Retina (tissue), 1 donor: ENCODE results near the gene XYLT2.
A peak's percentile ranks its signal among the peaks of the same experiment; 100 is the strongest.
"Not testable (repeated sequence)": the region's sequence is repeated elsewhere in the genome, so short reads cannot be mapped to it uniquely, and the experiment has no call there.

Experiments
- DNase-seq: peaks from one replicate; pipeline ENCODE4 v3.0.0-alpha.2; 2016

The XYLT2 gene

DNA sequence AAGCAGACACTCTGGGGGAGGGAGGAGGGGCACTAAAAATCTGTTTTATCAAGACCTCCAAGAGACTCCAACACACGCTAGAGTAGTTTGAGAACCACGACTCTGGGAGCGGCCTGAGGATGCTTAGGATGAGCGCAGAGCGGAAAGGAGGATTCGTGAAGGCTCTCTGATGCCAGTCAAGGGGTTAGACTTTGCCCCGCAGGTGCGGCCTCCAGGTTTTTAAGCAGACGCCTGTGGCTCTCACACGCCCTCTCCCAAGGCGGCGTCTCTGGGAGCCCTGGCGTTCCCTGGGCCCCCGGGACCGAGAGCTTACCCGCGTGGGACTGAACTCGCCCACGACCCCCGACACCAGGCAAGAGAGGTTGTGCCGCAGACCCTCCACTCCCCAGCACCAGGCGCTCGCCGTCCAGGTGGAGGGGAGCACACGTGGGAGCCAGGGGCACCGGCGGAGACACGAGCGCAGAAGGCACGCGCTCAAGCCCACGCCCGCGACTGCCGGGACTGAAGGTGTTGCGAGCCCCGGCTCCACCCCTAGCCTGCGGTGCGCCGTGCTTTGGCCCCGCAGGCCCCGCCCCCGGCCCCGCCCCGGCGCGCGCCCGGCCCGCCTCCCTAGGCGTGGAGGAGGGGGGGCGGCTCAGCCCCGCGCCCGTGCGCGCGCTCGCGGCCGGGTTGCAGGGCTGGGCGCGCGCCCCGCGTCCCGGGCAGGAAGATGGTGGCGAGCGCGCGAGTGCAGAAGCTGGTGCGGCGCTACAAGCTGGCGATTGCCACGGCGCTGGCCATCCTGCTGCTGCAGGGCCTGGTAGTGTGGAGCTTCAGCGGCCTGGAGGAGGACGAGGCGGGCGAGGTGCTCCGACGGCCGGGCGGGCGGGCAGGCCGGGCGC, at the start of gene XYLT2:
XYLT2 (plus strand) TSS at position 695 of the 881 bp plus-strand sequence; CDS start at position 710, 15 bp downstream.
- DNase-seq: peak; percentile 82

GRCh38 chr17:50297407-50297865, 48.5 kb upstream of the XYLT2 start:
- DNase-seq: peak; percentile 77

- no peak for DNase-seq
These were observed 47.9 kb upstream of the XYLT2 start for GRCh38 chr17:50298018-50298417.

- DNase-seq: no peak
These were observed 46.1 kb upstream of the XYLT2 start for GRCh38 chr17:50299776-50300175.

DNA sequence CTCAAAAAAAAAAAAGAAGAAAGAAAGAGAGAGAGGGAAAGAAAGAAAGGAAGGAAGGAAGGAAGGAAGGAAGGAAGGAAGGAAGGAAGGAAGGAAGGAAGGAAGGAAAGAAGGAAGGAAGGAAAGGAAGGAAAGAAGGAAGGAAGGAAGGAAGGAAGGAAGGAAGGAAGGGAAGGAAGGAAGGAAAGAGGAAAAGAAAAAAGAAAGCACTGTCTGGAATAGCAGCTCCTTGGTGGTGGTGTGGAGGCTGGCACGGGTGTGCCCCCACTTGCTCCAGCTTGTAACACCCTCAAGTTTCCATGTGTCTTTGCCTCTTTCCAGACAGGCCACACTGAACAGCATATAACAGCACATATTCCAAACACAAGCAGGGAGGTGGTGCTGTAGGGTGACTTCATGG, 45.1 kb upstream of the XYLT2 start:
- not testable (repeated sequence) for DNase-seq

DNA sequence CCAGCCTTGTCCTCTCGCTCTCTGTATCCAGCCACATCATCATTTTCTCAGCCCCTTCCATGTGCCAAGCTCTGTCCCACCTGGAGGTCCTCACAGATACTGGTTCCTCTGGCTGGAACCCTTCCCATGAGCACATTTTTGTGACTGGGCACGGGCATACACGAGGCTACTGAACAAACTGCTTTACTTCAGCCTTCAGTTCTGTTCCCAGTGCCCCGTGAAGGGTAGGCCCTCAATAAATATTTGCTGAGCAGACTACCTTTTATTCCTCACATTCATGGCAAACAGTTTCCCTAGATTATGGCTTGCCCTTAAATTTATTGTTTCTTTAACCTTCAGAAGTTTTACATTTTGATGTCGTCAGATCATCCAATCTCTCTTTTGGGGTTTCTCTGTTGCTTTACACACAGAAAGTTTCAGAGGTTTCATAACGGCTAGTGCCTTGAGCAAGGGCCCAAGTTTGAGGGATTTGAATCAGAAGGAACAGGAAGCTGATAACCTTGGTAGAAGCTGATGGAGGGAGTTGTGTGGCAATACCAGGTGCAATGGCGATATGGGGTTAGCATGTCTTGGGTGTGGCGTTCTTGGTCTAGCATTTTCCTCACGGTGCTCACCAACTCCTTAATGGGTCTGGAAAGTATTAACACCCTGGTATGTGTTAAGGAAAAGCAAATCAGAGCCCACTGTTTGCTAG, 43.9 kb upstream of the XYLT2 start:
- DNase-seq: no peak

DNA sequence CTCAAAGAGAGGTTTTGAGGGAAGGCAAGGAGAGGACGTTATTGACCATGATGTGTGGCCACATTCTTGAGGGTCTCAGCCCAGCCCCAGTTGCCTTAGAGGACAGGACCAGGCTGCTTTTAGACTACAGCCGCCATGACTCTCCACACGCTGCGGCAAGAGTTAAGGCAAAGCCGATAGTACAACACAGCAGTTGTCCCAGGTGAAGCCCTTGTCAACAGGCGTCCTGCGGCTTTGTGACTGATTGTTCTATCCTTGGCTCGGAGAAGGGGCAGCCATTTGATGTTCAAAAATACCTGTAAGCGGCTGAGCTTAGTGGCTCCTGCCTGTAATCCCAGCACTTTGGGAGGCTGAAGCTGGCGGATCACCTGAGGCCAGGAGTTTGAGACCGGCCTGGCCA, 42.9 kb upstream of the XYLT2 start:
- no peak for DNase-seq

DNA sequence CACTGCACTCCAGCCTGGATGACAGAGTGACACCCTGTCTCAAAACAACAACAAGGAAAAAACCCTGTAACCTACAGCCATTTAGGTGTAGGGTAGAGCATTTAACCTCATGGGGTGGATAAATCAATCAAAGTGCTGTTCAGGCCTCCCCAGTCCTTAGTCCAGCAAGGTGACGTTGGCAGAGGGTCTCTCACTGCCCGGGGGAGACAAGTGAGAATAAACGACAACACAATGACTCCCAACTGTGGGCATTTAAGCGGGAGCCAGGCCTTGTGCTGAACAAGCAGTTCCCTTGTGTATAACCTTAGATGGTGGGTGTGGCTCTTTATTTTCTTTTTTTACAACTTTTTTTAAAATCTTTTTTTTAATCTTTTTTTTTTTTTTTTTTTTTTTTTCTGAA, 42.3 kb upstream of the XYLT2 start:
- no peak for DNase-seq

GRCh38 chr17:50304781-50305404, 41.0 kb upstream of the XYLT2 start:
- DNase-seq: no peak

DNA sequence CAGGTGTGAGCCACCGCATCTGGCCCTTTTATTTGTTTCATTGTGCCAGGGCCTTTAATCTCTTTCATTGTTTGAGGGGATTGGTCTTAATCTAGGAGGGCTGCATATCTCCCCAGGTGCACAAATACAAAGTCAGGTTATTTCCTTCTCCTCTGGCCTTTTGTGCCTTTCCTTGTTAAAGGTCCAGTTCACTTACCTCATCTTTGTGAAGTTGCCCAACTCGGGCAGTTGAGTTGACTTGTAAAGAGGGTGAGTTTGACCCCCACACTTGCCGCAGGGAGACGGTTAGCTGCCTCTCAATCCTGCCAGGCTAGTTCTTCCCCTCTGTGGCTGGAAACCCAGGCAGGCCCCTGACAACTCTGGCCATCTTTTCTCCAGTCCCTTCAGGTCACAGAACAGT, 38.3 kb upstream of the XYLT2 start:
- DNase-seq: no peak

GRCh38 chr17:50308666-50309065, 37.3 kb upstream of the XYLT2 start:
- no peak for DNase-seq

- DNase-seq: no peak
These were observed 35.3 kb upstream of the XYLT2 start for GRCh38 chr17:50310455-50311111.

DNA sequence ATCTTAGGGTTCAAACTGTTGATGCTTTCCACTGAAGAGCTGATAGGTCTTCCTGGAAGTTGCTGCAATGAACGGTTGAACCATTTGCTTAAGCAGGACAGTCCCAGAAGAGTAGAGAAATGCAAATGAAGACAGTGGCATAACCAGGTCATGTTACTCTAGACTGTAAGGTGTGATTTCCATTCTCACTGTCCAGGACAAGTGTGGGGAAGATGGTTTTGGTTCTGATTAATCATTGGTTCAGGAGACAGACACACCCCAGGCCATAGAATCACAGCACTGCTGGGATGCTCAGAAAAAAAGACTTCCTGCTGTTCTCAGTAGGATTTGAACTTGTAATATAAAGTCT, 34.8 kb upstream of the XYLT2 start:
- DNase-seq: no peak

DNA sequence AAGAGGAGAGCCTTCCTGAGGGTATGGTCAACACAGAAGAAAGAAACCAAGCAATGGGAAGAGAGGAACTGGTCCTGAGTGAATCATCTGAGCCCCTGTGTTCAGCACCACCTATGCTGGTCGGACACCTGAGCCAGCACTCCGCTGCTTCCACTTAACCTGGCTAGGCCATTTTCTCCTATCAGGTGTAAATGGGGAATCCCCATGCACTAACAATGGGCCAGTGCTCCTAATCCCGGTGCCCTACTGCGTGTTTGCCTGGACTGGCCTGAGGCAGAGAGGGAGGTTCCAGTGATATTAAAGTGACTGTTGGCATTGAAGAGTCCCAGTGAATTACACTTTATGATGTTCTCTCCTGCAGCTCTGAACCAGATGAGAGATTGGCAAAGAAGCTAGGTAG, 34.4 kb upstream of the XYLT2 start:
- DNase-seq: no peak

- no peak for DNase-seq
These were observed 33.6 kb upstream of the XYLT2 start for GRCh38 chr17:50312308-50312707.

DNA sequence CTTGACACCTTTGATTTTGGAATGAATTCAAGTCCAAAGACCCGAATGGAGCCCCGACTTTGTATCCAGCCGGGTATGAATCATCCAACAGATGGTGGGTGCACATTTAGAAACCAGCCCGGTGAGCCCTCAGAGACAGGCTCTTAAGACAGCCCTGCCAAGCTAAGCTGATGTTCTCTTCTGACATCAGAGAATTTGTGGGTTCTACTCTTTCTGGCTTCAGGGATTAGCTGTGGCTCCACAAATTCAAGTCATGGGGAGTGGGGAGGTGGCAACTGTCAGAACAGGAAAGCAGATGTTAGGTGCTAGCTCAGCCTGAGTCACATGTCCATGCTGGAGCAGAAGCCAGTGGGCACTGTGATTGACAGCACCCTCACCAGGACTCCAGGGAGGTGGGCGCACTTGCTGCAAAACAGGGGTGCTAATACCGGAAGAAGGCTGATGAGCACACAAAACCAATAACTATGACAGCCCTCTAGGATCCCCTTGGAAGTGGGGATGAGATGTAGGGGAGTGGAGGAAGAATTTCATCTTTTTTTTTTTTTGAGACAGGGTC, 31.4 kb upstream of the XYLT2 start:
- DNase-seq: no peak

GRCh38 chr17:50316016-50316587, 29.8 kb upstream of the XYLT2 start:
- no peak for DNase-seq

DNA sequence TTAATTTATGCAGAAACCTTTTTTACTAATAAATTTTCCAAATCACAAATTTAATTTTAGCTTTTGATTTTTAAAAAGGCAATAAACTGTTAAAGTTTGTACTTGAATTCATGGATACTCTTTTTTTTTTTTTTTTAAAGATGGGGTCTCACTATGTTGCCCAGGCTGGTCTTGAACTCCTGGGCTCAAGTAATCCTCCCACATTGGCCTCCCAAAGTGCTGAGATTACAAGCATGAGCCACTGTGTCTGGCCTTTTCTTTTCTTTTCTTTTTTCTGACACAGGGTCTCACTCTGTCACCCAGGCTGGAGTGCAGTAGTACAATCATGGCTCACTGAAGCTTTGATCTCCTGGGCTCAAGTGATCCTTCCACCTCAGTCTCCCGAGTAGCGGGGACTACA, 29.3 kb upstream of the XYLT2 start:
- not testable (repeated sequence) for DNase-seq

DNA sequence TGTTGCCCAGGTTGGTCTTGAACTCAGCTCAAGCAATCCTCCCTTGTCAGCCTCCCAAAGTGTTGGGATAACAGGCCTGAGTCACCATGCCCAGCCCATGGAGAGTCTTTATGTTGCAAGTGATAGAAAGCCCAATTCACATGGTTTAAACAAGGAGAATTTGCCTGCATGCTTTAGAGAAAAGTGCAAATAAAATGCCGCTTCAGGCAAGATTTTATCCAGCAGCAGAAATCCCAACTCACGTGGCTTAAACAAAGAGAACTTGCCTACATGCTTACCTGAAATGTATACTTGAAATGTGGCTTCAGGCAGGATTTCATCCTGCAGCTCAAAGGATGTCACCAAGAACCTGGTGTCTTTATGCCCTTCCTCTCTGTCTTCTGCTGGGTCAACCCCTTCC, 28.8 kb upstream of the XYLT2 start:
- DNase-seq: no peak

GRCh38 chr17:50318501-50319285, 27.2 kb upstream of the XYLT2 start:
- DNase-seq: no peak

DNA sequence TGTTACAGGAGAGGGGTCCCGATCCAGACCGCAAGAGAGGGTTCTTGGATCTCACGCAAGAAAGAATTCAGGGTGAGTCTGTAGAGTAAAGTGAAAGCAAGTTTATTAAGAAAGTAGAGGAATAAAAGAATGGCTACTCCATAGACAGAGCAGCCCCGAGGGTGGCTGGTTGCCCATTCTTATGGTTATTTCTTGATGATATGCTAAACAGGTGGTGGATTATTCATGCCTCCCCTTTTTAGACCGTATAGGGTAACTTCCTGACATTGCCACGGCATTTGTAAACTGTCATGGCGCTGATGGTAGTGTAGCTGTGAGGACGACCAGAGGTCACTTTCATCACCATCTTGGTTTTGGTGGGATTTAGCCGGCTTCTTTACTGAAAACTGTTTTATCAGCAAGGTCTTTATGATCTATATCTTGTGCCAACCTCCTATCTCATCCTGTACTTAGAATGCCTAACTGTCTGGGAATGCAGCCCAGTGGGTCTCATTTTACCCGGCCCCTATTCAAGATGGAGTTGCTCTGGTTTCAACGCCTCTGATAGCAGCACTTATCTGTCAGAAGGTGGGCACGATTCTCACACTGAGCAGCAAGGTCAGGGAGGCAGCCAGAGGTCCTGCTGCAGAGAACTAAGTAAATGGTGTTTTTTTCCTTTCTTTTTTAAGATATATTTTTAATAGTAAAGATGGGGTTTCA, 26.5 kb upstream of the XYLT2 start:
- no peak for DNase-seq
